Coronary artery (tissue), 2 donors: Measurements from ENCODE around the gene ABCG2.

Experiments used
- DNase-seq: peaks from one replicate; pipeline ENCODE4 v3.0.0-alpha.2; 2017; ENCODE audit warnings: low spot score
- H3K27ac ChIP-seq, 2 donors: fragments of 200-600 bp; sonication (generic); one replicate each; pipeline ENCODE4 v1.5.1; 2016 to 2019
- H3K4me3 ChIP-seq: fragments of 200-600 bp; sonication (generic); 2 replicates; pipeline ENCODE4 v1.5.1; 2016; ENCODE audit warnings: mild to moderate bottlenecking, moderate library complexity
- CTCF ChIP-seq: fragments of 200-600 bp; sonication (generic); IDR thresholded peaks from one replicate; pipeline ENCODE4 v1.5.1; 2019; ENCODE audit warnings: antibody characterized with exemption

ABCG2 gene

GRCh38 chr4:88196013-88196365 lies 37.5 kb upstream of the ABCG2 start:
- TF ChIP-seq CTCF = no peak
- H3K27ac ChIP-seq = no peak overlapping the region
- H3K4me3 ChIP-seq = no peak overlapping the region
- DNase-seq = no peak

GRCh38 chr4:88195328-88196012 lies 37.0 kb upstream of the ABCG2 start:
- no peak for TF ChIP-seq CTCF
- Histone ChIP-seq H3K4me3 (no peak overlapping the region), H3K27ac (no peak overlapping the region)
- no peak for DNase-seq

GRCh38 chr4:88191404-88191803 lies 33.0 kb upstream of the ABCG2 start:
- no peak for DNase-seq
- Histone ChIP-seq H3K27ac (no peak overlapping the region), H3K4me3 (no peak overlapping the region)
- no peak for TF ChIP-seq CTCF

GRCh38 chr4:88189881-88190585 lies 31.6 kb upstream of the ABCG2 start:
- Histone ChIP-seq H3K27ac (no peak overlapping the region), H3K4me3 (no peak overlapping the region)
- DNase-seq = no peak
- no peak for TF ChIP-seq CTCF

GRCh38 chr4:88189418-88189738 lies 30.9 kb upstream of the ABCG2 start:
- H3K27ac ChIP-seq = no peak overlapping the region
- DNase-seq = no peak
- no peak for TF ChIP-seq CTCF
- H3K4me3 ChIP-seq = no peak overlapping the region

- DNase-seq = no peak
- no peak for TF ChIP-seq CTCF
- Histone ChIP-seq H3K27ac (no peak overlapping the region), H3K4me3 (no peak overlapping the region)
Measured at GRCh38 chr4:88188738-88189417, 30.4 kb upstream of the ABCG2 start.

- DNase-seq = no peak
- no peak for TF ChIP-seq CTCF
- Histone ChIP-seq H3K27ac (no peak overlapping the region), H3K4me3 (no peak overlapping the region)
Measured at GRCh38 chr4:88187766-88188165, 29.3 kb upstream of the ABCG2 start.
